Ramos (cell line): ENCODE measurements around the gene DNAH2.

ENCODE experiments used
- in situ Hi-C: fragments of 300-500 bp; cut with MboI; formaldehyde crosslinking; loops from one replicate; pipeline ENCODE4 v1.14.3; 2022; ENCODE audit warnings: low sequenced_read_pairs; ENCODE audit not compliant: unreplicated experiment

Gene DNAH2

GRCh38 chr17:7835814-7836595 is 118.5 kb downstream of the DNAH2 start:
- in situ Hi-C loops = loop anchor here (25.0 kb wide), 1 partner anchor 599 kb away; the partner anchor contains the start of genes DVL2, GABARAP and PHF23

GRCh38 chr17:7836596-7837407 is 119.3 kb downstream of the DNAH2 start:
- in situ Hi-C loops = loop anchor here (25.0 kb wide), 1 partner anchor 600 kb away; the partner anchor contains the start of genes DVL2, GABARAP and PHF23

DNA sequence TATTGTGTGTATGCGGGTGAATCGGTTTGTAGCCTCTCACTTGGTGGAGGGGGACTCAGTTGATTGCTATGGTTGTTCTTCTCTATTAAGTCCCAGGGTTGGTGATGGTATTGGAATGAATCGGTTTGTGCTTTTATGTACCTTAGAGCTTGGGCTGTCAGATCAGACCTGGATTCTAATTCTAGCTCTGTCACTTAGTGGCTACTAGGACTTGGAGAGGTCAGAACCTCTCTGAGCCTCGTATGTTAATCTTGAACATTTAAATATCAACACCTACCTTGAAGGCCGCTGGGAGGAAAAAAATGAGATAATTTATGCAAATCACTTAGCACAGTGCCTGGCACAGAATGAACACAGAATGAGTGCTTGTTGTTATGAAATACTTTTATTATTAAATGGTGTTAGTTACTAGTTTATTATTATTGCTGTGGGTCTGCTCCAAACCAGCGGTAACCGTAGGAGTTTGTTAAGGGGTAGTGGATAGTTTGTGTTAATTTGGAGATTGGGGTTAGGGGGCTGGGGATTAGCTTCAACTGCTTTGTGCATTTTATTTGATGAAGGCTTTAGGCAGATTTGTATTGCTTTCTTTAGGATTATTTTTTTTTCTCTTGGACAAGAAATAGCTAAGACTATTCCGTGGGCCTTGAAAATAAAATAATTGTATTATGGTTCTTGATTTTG is 120.0 kb downstream of the DNAH2 start:
- in situ Hi-C loops = loop anchor here (25.0 kb wide), 1 partner anchor 600 kb away; the partner anchor contains the start of genes DVL2, GABARAP and PHF23

DNA sequence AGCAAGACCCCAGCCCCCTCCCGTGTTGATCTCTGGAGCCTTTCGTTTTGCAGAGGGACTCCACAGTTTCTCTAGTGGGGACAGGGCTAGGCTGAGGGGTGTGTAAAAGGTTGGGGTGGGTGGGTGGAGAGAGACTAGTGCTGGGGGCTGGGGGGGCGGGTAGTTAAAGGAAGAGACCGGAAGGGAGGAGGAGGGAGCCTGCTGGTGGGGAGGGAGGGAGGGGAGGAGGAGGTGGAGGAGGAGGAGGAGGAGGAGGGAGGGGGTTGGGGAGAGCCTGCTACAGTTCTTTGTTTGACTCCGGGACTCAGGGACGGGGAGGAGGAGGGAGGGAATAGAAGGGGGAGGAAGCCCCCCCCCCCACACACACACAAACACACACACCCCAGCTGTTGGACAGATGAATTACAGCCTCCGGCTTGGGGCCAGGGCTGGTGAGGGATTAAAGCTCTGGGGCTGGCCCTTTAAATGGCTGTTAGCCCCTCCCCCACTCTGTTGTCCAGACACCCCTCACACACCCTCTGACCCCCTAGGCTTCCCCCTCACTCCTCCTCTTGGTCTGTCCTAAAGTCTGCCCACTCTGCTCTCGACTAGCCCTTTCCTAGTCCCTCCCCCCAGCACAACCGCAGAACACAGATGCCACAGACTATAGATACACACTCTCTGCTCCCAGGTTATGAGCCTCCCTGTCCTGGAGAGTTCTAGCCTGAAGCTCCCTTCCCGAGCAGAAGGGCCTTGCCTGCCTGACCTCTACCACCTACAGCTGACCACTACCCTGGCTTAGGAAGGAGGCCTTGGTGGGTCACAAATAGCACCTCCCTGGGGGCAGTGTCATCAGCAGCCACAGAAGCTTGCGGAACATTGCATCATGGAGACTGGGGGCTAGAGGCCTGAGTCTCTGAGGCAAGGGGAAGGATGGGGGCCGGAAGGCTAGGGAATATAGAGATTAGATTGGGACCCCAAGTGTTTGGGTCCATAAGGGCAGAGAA is 120.8 kb downstream of the DNAH2 start:
- in situ Hi-C loops = loop anchor here (25.0 kb wide), 1 partner anchor 601 kb away; the partner anchor contains the start of genes DVL2, GABARAP and PHF23

DNA sequence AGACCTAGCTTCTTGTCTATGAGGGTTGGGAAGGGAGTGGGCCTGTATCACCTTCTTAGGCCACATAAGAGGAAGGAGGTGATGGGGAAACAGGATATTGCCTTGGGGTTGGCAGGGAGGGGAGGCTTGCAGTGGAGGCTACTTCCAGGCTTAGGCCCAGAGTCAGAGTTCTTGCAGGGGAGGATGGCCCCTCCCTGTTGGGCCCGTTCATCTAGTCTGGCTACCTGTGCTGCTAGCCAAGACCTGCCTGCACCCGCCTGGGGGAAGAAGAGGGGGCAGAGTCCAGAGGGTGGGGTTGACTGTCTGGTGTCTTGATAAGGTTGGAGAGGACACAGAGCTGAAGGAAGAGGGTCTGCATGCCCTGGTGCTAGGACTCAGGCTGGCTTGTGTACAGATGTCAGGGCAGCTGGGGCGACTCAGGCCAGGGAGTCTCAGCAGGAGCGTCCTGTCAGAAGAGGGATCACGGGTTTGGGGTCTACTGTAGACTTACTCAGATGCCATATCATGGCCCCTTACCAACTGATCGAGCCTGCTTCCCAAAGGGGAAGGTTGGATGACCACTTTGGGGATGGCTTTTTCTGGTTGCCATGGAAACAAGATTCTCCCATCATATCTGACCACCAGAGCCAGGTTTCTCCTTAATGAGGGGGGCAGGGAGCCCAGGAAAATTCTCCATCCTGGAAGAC is 121.8 kb downstream of the DNAH2 start:
- in situ Hi-C loops = loop anchor here (25.0 kb wide), 1 partner anchor 602 kb away; the partner anchor contains the start of genes DVL2, GABARAP and PHF23

GRCh38 chr17:7839876-7840261 is 122.3 kb downstream of the DNAH2 start:
- in situ Hi-C loops = loop anchor here (25.0 kb wide), 1 partner anchor 603 kb away; the partner anchor contains the start of genes DVL2, GABARAP and PHF23

DNA sequence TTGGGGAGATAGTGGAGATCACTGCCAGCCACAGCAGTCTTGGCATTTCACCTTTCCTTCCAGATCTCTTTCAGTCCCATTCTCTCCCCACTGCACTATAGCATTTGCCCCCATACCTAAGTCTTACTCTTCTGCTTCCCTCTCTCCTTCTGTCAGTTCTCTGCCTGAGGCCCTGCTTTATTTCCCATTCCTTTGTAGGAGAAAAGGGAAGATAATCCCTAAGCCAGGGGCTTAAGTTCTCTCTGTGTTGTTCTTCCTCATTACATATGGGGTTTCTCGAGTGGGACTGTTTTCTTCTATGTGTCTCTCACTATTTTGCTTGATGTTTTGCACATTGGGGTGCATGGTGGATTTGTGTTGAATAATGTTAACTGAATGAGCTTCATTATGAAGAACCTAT is 122.9 kb downstream of the DNAH2 start:
- in situ Hi-C loops = loop anchor here (25.0 kb wide), 1 partner anchor 603 kb away; the partner anchor contains the start of genes DVL2, GABARAP and PHF23

- in situ Hi-C loops = loop anchor here (25.0 kb wide), 1 partner anchor 604 kb away; the partner anchor contains the start of genes DVL2, GABARAP and PHF23
Measured at GRCh38 chr17:7840875-7841274, 123.3 kb downstream of the DNAH2 start.

DNA sequence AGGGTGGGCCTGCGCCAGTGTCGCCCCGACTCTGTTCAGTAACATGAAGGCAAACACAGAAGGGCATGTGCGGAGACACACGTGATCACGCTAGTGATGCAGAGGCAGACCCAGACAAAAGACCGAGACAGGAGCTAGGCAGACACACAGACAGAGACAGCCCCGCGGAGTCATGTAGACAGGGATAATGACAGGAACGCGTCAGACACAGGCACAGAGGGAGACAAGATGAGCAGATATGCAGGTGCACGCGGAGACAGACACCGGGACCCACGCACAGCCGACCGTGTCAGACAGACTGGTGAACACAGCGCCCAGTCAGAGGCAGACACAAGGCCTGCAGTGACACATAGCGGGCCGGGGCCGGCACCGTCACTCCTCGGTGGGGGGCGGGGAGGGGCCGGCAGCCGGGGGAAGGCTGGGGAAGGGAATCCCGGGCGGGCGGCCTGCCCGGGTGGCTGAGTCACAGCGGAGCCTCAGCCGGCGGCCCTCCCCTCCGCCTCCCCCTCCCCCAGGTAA is 123.9 kb downstream of the DNAH2 start:
- in situ Hi-C loops = loop anchor here (25.0 kb wide), 1 partner anchor 604 kb away; the partner anchor contains the start of genes DVL2, GABARAP and PHF23

GRCh38 chr17:7841915-7842379 is 124.4 kb downstream of the DNAH2 start:
- in situ Hi-C loops = loop anchor here (25.0 kb wide), 1 partner anchor 605 kb away; the partner anchor contains the start of genes DVL2, GABARAP and PHF23

DNA sequence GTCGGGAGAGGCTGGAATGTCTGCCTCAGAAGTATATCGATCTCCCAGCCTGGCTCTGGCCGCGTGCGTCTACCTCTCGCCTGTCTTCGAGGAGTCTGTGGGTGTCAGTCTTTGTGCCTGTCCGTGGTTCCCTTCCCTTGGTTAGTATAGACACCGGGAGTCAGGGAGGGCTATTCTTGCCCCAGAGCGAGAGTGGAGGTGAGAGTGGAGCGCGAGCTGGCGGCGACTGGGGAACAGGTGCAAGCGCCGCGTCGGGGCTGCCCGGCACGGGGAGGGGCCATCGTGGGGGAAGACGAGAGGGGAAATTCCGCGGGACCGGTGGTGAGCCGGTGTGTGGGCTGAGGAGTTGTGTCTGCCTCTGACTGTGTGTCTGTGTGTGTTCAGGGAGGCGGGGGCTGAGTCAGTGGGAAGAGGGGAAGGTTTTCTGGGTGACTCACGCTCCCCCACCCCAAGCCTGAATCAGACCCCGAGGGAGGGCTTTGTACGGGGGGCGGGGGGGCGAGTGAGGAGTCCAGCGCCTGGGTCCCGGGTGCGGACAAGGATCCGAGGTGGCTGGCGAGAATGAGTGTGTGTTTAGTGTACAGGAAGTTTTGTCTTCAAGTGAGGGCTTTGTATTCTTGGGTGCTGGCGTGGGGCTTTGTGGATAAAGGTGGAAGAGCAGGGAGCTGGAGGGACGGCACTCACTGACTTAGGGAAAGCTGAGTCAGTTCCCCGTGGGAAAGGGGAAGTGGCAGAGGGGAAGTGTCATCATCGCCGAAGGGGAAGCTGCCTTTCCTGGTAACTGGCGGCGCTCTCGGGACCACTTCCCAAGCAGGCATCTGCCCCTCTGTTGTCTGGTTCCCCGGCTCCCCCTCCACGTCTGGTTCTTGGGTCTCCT is 125.1 kb downstream of the DNAH2 start:
- in situ Hi-C loops = loop anchor here (25.0 kb wide), 1 partner anchor 605 kb away; the partner anchor contains the start of genes DVL2, GABARAP and PHF23

DNA sequence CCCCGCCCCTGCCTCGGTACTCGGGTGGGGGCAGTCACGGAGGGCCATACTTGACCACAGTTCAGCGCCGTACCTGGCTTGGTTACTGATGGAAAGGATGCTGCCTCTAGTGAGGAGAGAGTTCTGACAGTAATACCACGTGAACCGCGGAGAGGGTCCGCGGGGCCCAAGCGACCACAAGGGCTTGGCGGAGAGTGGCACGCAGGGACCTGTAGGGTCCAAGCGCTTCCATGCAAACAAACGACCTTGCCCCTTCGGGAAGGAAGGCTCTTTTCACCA is 125.7 kb downstream of the DNAH2 start:
- in situ Hi-C loops = loop anchor here (25.0 kb wide), 1 partner anchor 606 kb away; the partner anchor contains the start of genes DVL2, GABARAP and PHF23

GRCh38 chr17:7843536-7844291 is 126.2 kb downstream of the DNAH2 start:
- in situ Hi-C loops = loop anchor here (25.0 kb wide), 1 partner anchor 606 kb away; the partner anchor contains the start of genes DVL2, GABARAP and PHF23

- in situ Hi-C loops = loop anchor here (25.0 kb wide), 1 partner anchor 607 kb away; the partner anchor contains the start of genes DVL2, GABARAP and PHF23
Measured at GRCh38 chr17:7844292-7845154, 127.0 kb downstream of the DNAH2 start.
